HG02970 (cell line): ENCODE data around the gene BMPER.

Experiments used
- ATAC-seq: cut with Tn5 transposase; IDR thresholded peaks from one replicate; pipeline ENCODE4 v1.9.1; 2021; ENCODE audit warnings: mild to moderate bottlenecking, moderate library complexity, moderate number of reproducible peaks; ENCODE audit not compliant: unreplicated experiment, low FRiP score

Gene BMPER

DNA sequence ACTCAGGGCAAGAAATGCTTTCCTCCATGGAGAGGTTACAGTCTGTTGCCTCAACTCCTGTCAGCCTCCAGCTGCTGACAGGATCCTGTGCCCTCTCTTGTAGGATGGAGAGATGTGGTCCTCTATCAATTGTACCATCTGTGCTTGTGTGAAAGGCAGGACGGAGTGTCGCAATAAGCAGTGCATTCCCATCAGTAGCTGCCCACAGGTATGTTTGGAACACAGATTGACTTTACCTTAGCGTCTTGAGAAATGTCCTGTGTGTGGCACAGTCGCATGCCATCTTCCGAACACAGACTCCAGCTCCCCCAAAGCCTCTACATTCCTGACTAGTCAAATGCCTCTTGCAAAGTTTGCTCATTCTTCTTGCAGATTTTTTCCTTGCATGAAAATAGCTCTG is 152.6 kb downstream of the BMPER start:
- ATAC-seq, result no peak

DNA sequence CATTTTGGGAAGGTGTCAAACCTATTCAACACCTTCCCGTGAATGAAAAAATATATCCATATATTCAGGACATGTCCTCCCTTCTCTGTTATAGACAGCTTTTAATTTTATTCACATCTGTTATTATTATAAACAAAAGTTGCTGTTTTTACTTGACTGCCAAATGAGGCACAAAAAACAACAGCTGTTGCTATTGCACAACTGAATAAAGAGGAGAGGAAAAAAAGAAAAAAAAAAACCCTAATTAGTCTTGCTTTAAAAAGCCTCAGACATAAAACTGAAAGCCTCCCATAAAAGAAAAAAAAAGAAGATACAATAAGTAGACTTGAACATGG is 153.4 kb downstream of the BMPER start:
- no peak for ATAC-seq

GRCh38 chr7:34059136-34059828 is 153.9 kb downstream of the BMPER start:
- ATAC-seq, result no peak

- no peak for ATAC-seq
Observed at GRCh38 chr7:34060196-34060947, 155.0 kb downstream of the BMPER start.

- no peak for ATAC-seq
Observed at GRCh38 chr7:34061149-34061548, 155.8 kb downstream of the BMPER start.

DNA sequence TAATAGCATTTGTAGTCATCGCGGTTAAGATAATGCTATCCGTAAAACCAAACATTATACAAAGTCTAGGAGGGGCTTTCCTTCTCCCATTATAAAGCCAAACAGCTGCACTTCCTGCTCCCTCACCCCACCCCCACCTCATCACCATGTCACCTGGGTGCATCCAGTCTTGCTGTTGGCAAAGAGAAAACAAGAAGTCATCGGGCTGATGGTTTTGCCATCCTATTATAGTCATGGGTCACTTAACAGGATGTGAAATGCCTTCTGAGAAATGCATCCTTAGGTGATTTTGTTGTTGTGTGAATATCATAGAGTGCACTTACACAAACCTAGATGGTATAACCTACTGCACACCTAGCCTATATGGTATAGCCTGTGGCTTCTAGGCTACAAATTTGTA is 157.0 kb downstream of the BMPER start:
- no peak for ATAC-seq

- no peak for ATAC-seq
Observed at GRCh38 chr7:34062826-34063225, 157.5 kb downstream of the BMPER start.

GRCh38 chr7:34064519-34065158 is 159.3 kb downstream of the BMPER start:
- ATAC-seq, result no peak

- no peak for ATAC-seq
Observed at GRCh38 chr7:34066411-34066810, 161.1 kb downstream of the BMPER start.

DNA sequence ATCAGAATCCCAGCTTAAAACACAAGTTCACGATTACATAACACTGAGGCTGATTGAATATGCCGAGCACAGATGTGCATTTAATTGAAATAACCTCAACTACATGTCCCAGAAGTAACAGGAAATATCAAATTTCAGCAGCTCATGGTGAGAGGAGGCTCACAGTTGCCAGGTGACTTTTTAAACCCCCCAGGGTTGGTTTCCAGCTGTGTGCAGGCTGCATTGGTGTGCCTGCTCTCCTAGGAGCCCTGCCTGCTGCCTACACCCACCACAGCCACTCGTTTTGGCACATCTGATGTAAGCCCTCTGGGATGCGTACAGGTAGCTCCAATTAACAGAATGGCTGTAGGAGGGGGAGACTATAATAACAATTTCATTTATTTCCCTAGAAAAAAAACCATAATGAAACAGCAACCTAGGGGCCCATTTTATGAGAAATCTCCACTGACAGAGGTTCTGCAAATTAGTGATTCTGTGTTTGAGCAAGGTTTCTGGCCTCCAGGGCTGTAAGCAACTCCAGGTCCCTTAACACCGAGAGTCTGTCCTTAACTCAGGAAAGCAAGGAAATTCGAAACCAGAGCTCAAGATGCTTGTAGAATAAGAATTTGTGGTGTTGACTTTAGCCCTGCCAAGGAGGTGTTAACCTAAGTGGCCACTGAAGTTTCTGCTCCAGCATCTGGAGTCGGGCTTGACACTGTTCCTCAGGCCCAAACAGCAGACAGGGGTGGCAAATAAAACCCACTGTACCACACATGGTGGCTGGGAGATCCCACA is 161.9 kb downstream of the BMPER start:
- no peak for ATAC-seq

GRCh38 chr7:34069676-34070075 is 164.3 kb downstream of the BMPER start:
- no peak for ATAC-seq

DNA sequence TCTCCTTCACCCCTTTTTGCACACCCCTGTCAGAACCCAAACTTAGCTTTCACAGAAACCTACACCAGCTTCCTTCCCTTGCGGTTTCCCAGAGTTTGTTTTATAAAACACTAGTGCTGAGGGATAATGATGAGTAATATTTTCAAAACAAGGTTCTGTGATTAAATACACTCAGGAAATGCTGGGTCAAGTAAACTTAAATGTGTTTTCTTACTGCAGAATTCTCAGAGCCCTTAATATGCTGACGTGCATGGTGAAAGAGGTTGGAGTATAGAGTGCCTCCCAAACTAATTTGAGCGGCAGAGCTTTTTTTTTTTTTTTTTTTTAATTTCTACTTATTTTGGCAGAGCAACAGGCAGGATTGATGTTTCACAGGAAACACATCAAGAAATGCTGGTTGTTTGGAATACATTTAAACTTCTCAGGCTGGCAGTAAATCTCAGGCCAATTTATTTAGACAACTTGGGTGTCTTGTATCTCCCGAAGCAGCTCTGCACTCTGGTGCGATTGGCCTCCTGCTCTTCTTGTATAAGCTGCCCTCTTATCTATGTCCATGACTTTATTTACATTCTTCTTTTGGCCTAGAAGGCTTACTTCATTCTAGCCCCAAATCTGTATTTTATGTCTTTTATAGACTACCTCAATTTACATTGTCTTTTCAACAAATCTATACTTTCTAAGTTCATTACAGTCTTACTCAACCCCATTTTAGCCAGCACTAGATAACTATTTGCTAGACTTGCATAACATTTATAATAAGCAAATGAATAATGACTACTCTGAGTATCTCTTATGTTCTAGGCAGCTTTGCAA is 165.4 kb downstream of the BMPER start:
- ATAC-seq, result no peak

GRCh38 chr7:34073676-34074075 is 168.3 kb downstream of the BMPER start:
- ATAC-seq, result no peak

GRCh38 chr7:34074421-34074820 is 169.1 kb downstream of the BMPER start:
- ATAC-seq, result no peak

GRCh38 chr7:34075523-34076370 is 170.4 kb downstream of the BMPER start:
- ATAC-seq, result no peak

- ATAC-seq, result no peak
Observed at GRCh38 chr7:34077168-34077567, 171.8 kb downstream of the BMPER start.

DNA sequence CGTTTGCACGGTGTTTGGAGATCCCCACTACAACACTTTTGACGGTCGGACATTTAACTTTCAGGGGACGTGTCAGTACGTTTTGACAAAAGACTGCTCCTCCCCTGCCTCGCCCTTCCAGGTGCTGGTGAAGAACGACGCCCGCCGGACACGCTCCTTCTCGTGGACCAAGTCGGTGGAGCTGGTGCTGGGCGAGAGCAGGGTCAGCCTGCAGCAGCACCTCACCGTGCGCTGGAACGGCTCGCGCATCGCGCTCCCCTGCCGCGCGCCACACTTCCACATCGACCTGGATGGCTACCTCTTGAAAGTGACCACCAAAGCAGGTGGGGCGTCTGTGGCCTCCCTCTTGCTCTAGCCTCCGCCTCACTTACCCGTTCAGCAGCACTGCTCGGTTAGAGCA is 173.5 kb downstream of the BMPER start:
- ATAC-seq, result no peak

DNA sequence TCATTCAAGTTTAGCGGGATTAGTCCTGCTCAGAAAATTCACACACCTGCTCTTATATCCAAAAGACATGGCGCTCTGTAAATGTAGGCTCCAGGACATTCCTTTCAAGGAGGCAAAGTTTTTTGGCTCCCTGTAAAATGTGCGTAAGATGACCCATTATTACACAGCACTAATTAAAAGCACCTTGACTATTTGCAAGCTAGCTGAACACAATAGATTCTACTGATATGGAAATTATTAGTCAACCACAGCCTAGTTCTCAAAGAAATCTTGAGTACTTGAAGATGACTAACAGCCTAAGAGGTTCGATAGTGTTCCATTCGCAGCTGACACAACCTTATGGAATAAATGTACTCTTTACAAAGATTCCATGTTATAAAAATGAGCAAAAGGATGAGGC is 175.2 kb downstream of the BMPER start:
- ATAC-seq, result no peak

DNA sequence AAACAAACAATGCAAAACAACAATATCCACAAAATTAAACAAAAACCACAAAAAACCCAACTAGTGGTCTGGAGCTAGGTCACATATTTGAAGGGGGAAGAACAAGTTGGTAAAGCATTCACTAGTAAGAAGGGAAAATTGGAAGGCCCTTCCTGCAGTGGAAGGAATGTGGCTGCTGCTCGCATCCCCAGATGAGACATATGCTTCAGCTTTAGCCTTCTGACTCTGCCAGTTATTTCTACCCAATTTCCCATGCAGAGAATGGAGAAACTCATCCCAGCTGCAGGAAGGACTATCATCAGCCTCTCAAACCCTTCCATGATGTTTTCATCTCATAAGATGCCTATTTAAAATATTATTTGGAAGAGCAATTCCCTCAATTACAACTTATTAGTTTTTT is 176.6 kb downstream of the BMPER start:
- ATAC-seq, result no peak
